ENCODE measurements around the gene TCTN3. TPM values are rescaled to one million over a fixed set of nuclear protein-coding genes. Genes with fewer than 3 reads are reported as not detected.
A peak's percentile ranks its signal among the peaks of the same experiment; 100 is the strongest.

Gene TCTN3
- total and polyA plus RNA-seq, 2 of the 13 experiments (the other 11 are each of a cell fraction or from before 2014, with no cell fraction given), result 53.3 to 60.0 TPM

- peak; percentile 75; the same call in 1 of the 2 replicates for TF ChIP-seq THAP9 (CRISPR knock-in tag; IDR thresholded peaks at IDR 0.05; ENCODE audit: borderline replicate concordance)
- TF ChIP-seq HDAC1 (CRISPR knock-in tag; IDR thresholded peaks at IDR 0.05), result peak; percentile 88
- TF ChIP-seq KLF6 (CRISPR knock-in tag; IDR thresholded peaks at IDR 0.05), result no peak
- 0 out of 2 replicates have a peak, but pooled peaks have one; percentile 36 for TF ChIP-seq MIER2 (CRISPR knock-in tag; IDR thresholded peaks at IDR 0.05)
- TF ChIP-seq SOX13 (IDR thresholded peaks at IDR 0.05), result no peak
- peak in 1 of 2 experiments; percentile 25; a peak in 1 of 4 replicates for TF ChIP-seq SOX13 (CRISPR knock-in tag; conservative IDR thresholded peaks at IDR 0.05 in 1 of 2, IDR thresholded peaks at IDR 0.05 in 1 of 2)
- TF ChIP-seq ZNF850 (CRISPR knock-in tag; conservative IDR thresholded peaks at IDR 0.05), result no peak
- TF ChIP-seq ONECUT2 (CRISPR knock-in tag; IDR thresholded peaks at IDR 0.05), result no peak
- TF ChIP-seq SMARCC2 (IDR thresholded peaks at IDR 0.05), result no peak
- TF ChIP-seq, protein P1, sequence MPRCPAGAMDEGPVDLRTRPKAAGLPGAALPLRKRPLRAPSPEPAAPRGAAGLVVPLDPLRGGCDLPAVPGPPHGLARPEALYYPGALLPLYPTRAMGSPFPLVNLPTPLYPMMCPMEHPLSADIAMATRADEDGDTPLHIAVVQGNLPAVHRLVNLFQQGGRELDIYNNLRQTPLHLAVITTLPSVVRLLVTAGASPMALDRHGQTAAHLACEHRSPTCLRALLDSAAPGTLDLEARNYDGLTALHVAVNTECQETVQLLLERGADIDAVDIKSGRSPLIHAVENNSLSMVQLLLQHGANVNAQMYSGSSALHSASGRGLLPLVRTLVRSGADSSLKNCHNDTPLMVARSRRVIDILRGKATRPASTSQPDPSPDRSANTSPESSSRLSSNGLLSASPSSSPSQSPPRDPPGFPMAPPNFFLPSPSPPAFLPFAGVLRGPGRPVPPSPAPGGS (CRISPR knock-in tag; IDR thresholded peaks at IDR 0.05), result 0 out of 2 replicates have a peak, but pooled peaks have one; percentile 18
- 0 out of 2 replicates have a peak, but pooled peaks have one; percentile 62 for TF ChIP-seq HBP1 (CRISPR knock-in tag; IDR thresholded peaks at IDR 0.05; ENCODE audit: low read depth)
- TF ChIP-seq PAX8 (CRISPR knock-in tag; IDR thresholded peaks at IDR 0.05; ENCODE audit: borderline replicate concordance), result no peak
- 0 out of 2 replicates have a peak, but pooled peaks have one; percentile 20 for TF ChIP-seq NFAT5 (CRISPR knock-in tag; IDR thresholded peaks at IDR 0.05)
Observed at GRCh38 chr10:95693668-95694534, at the start of gene TCTN3 (continued).

Data from HepG2 (cell line).